Measurements from ENCODE around the gene MACROD1.
"Not testable (repeated sequence)": the region's sequence is repeated elsewhere in the genome, so short reads cannot be mapped to it uniquely, and the experiment has no call there.

MACROD1 gene

GRCh38 chr11:64185693-64186491 is 20.0 kb upstream of the MACROD1 start, which contains the start of gene STIP1:
STIP1 (plus strand) TSS chr11:64186171; CDS start chr11:64186262, 91 bp downstream.
- peak; percentile 99 for DNase-seq (ENCODE audit: low spot score)

- peak; percentile 83 for DNase-seq (ENCODE audit: low spot score)
These were observed 19.3 kb upstream of the MACROD1 start for GRCh38 chr11:64185175-64185692.

GRCh38 chr11:64183890-64184289 is 18.0 kb upstream of the MACROD1 start:
- DNase-seq (ENCODE audit: low spot score) = no peak

- peak; percentile 93 for DNase-seq (ENCODE audit: low spot score)
These were observed 15.8 kb upstream of the MACROD1 start for GRCh38 chr11:64181506-64182411.

- no peak for DNase-seq (ENCODE audit: low spot score)
These were observed 15.0 kb upstream of the MACROD1 start for GRCh38 chr11:64180891-64181290.

- no peak for DNase-seq (ENCODE audit: low spot score)
These were observed 13.2 kb upstream of the MACROD1 start for GRCh38 chr11:64178951-64179639.

- no peak for DNase-seq (ENCODE audit: low spot score)
These were observed 12.3 kb upstream of the MACROD1 start for GRCh38 chr11:64178203-64178602.

GRCh38 chr11:64176751-64177150 is 10.8 kb upstream of the MACROD1 start:
- no peak for DNase-seq (ENCODE audit: low spot score)

- DNase-seq (ENCODE audit: low spot score) = no peak
These were observed 7.9 kb upstream of the MACROD1 start for GRCh38 chr11:64173616-64174355.

- no peak for DNase-seq (ENCODE audit: low spot score)
These were observed 4.5 kb upstream of the MACROD1 start for GRCh38 chr11:64170419-64170818.

GRCh38 chr11:64165481-64165841 is 452 bp downstream of the MACROD1 start:
- DNase-seq (ENCODE audit: low spot score) = no peak

- DNase-seq (ENCODE audit: low spot score) = no peak
These were observed 1.3 kb downstream of the MACROD1 start for GRCh38 chr11:64164392-64165312.

GRCh38 chr11:64163951-64164350 is 2.0 kb downstream of the MACROD1 start:
- no peak for DNase-seq (ENCODE audit: low spot score)

- not testable (repeated sequence) for DNase-seq (ENCODE audit: low spot score)
These were observed 3.1 kb downstream of the MACROD1 start for GRCh38 chr11:64162769-64163168.

GRCh38 chr11:64161037-64161436 is 4.9 kb downstream of the MACROD1 start:
- DNase-seq (ENCODE audit: low spot score) = no peak

GRCh38 chr11:64157631-64158394 is 8.1 kb downstream of the MACROD1 start:
- DNase-seq (ENCODE audit: low spot score) = no peak

GRCh38 chr11:64156235-64157011 is 9.5 kb downstream of the MACROD1 start:
- no peak for DNase-seq (ENCODE audit: low spot score)

- DNase-seq (ENCODE audit: low spot score) = no peak
These were observed 12.1 kb downstream of the MACROD1 start for GRCh38 chr11:64153812-64154211.

Measured in AG08396 (cell line).